Activated CD8-positive, alpha-beta T cell treated with anti-CD3 and anti-CD28 coated beads for 36 hours (primary cell): Measurements from ENCODE around the gene EIF1AD. TPM values are rescaled to one million over a fixed set of nuclear protein-coding genes. Genes with fewer than 3 reads are reported as not detected.
"Not testable (repeated sequence)": the region's sequence is repeated elsewhere in the genome, so short reads cannot be mapped to it uniquely, and the experiment has no call there.

Source experiments
- ATAC-seq: fragments of 200-7000 bp; cut with Tn5 transposase; one replicate; pipeline ENCODE4 v1.10.0; 2021; ENCODE audit warnings: mild to moderate bottlenecking, moderate library complexity
- CTCF ChIA-PET: fragments of 350-600 bp; sonication (Branson Sonifier 250); formaldehyde crosslinking; loops from one replicate; lab custom pipeline; 2021; ENCODE audit warnings: antibody characterized with exemption; lab: Charles Lee
- POLR2A ChIA-PET: fragments of 350-600 bp; sonication (Branson Sonifier 250); formaldehyde crosslinking; loops from one replicate; lab custom pipeline; 2021; ENCODE audit warnings: antibody characterized with exemption; lab: Charles Lee
- DNase-seq: peaks from one replicate; pipeline ENCODE4 v3.0.0-alpha.2; 2020
- H3K27ac Mint-ChIP-seq: one replicate; pipeline ENCODE4 v1.8.0; 2021; ENCODE audit warnings: mild to moderate bottlenecking, mixed read lengths
- H3K27me3 Mint-ChIP-seq: one replicate; pipeline ENCODE4 v1.8.0; 2021; ENCODE audit warnings: mixed read lengths
- H3K36me3 Mint-ChIP-seq: one replicate; pipeline ENCODE4 v1.8.0; 2021; ENCODE audit warnings: low read depth, mixed read lengths
- H3K4me1 Mint-ChIP-seq: one replicate; pipeline ENCODE4 v1.8.0; 2021; ENCODE audit warnings: low read depth, mixed read lengths
- H3K4me3 Mint-ChIP-seq: one replicate; pipeline ENCODE4 v1.8.0; 2021; ENCODE audit warnings: mild to moderate bottlenecking, moderate library complexity, mixed read lengths
- H3K9me3 Mint-ChIP-seq: one replicate; pipeline ENCODE4 v1.8.0; 2021; ENCODE audit warnings: mixed read lengths
- CTCF ChIP-seq: fragments of 200-600 bp; IDR thresholded peaks from one replicate; pipeline ENCODE4 v1.8.0; 2022; ENCODE audit warnings: antibody characterized with exemption, mild to moderate bottlenecking
- intact Hi-C: fragments of 100-400 bp; cut with micrococcal nuclease; formaldehyde crosslinking; loops from one replicate; pipeline ENCODE4 v1.10.0; 2022
- total RNA-seq, 2 experiments: library from RNA; stranded (reverse); gene quantifications; one replicate each; pipeline ENCODE4 v1.2.3, GENCODE V29; 2021

The EIF1AD gene
- total RNA-seq, 2 experiments from 2014 or later, result 44.4 to 45.6 TPM

GRCh38 chr11:65958291-65958690 lies 43.7 kb downstream of the EIF1AD start:
- H3K9me3 Mint-ChIP-seq, result no peaks in the 10 kb centered on the region
- no peak for ATAC-seq
- no peak overlapping the region for H3K4me3 Mint-ChIP-seq
- no peak for TF ChIP-seq CTCF
- H3K36me3 Mint-ChIP-seq, result peaks cover 13% of the 10 kb centered on the region
- ChIA-PET CTCF (interaction anchor here (0.8 to 2.4 kb wide), 6 partner anchors 59 to 109 kb away, joined by 3 to 11 read pairs (median 3); partner anchors contain the start of genes CCDC85B, FIBP and MUS81), POLR2A (interaction anchor here (0.7 to 7.2 kb wide), 7 partner anchors 30 to 538 kb away, joined by 3 to 54 read pairs (median 6); partner anchors contain the start of genes BANF1, CCDC85B, FIBP and FOSL1)
- intact Hi-C loops, result no loop called here
- H3K27me3 Mint-ChIP-seq, result no peaks in the 10 kb centered on the region
- H3K4me1 Mint-ChIP-seq, result peaks cover 41% of the 10 kb centered on the region
- DNase-seq, result no peak
- H3K27ac Mint-ChIP-seq, result peak overlapping the region; percentile 93

GRCh38 chr11:65954771-65955170 lies 47.2 kb downstream of the EIF1AD start:
- POLR2A ChIA-PET, result interaction anchor here (1.8 kb wide), 1 partner anchor 64 kb away, joined by 5 read pairs; the partner anchor contains the start of gene CCDC85B
- TF ChIP-seq CTCF, result no peak
- no peak overlapping the region for H3K4me3 Mint-ChIP-seq
- no peaks in the 10 kb centered on the region for H3K36me3 Mint-ChIP-seq
- CTCF ChIA-PET, result interaction anchor here (1.2 kb wide), 1 partner anchor 38 kb away, joined by 3 read pairs; no protein-coding TSS in a partner anchor
- peaks cover 20% of the 10 kb centered on the region for H3K4me1 Mint-ChIP-seq
- H3K27ac Mint-ChIP-seq, result no peak overlapping the region
- DNase-seq (no peak), ATAC-seq (no peak)
- intact Hi-C loops, result no loop called here
- no peaks in the 10 kb centered on the region for H3K27me3 Mint-ChIP-seq
- H3K9me3 Mint-ChIP-seq, result no peaks in the 10 kb centered on the region

- intact Hi-C loops, result no loop called here
- H3K4me1 Mint-ChIP-seq, result peaks cover 18% of the 10 kb centered on the region
- no peak for TF ChIP-seq CTCF
- H3K36me3 Mint-ChIP-seq, result no peaks in the 10 kb centered on the region
- no peak overlapping the region for H3K27ac Mint-ChIP-seq
- no peaks in the 10 kb centered on the region for H3K9me3 Mint-ChIP-seq
- no peak for ATAC-seq
- POLR2A ChIA-PET, result interaction anchor here (1.8 kb wide), 1 partner anchor 63 kb away, joined by 5 read pairs; the partner anchor contains the start of gene CCDC85B
- H3K4me3 Mint-ChIP-seq, result no peak overlapping the region
- no peaks in the 10 kb centered on the region for H3K27me3 Mint-ChIP-seq
- CTCF ChIA-PET, result interaction anchor here (0.6 to 1.3 kb wide), 2 partner anchors 10 to 35 kb away, joined by 3 read pairs; no protein-coding TSS in a partner anchor
- DNase-seq, result no peak
Measured at GRCh38 chr11:65953471-65953870, 48.5 kb downstream of the EIF1AD start.

- ATAC-seq, result no peak
- Mint-ChIP-seq H3K4me3 (no peak overlapping the region), H3K4me1 (peaks cover 7% of the 10 kb centered on the region), H3K36me3 (no peaks in the 10 kb centered on the region), H3K27me3 (no peaks in the 10 kb centered on the region), H3K9me3 (no peaks in the 10 kb centered on the region), H3K27ac (no peak overlapping the region)
- intact Hi-C loops, result no loop called here
- ChIA-PET CTCF (interaction anchor here (1.3 kb wide), 1 partner anchor 9 kb away, joined by 3 read pairs; no protein-coding TSS in a partner anchor), POLR2A (interaction anchor here (0.7 to 0.9 kb wide), 2 partner anchors 75 to 91 kb away, joined by 3 to 4 read pairs; no protein-coding TSS in a partner anchor)
- no peak for TF ChIP-seq CTCF
- DNase-seq, result no peak
Measured at GRCh38 chr11:65952052-65952521, 49.9 kb downstream of the EIF1AD start.

DNA sequence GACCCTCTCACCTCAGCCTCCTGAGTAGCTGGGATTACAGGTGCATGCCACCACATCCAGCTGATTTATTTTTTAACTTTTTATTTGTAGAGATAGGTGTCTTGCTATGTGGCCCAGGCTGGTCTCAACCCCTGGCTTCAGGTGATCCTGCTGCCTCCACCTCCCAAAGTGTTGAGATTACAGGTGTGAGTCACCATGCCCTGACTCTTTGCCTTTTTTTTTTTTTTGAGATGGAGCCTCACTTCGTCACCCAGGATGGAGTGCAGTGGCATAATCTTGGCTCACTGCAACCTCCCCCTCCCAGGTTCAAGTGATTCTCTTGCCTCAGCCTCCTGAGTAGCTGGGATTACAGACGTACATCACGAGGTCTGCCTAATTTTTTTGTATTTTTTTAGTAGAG lies 50.3 kb downstream of the EIF1AD start:
- intact Hi-C loops, H3K36me3 Mint-ChIP-seq, DNase-seq, H3K4me1 Mint-ChIP-seq, H3K9me3 Mint-ChIP-seq, ATAC-seq, H3K27me3 Mint-ChIP-seq, CTCF ChIA-PET, H3K27ac Mint-ChIP-seq, H3K4me3 Mint-ChIP-seq: not testable (repeated sequence)
- POLR2A ChIA-PET, result interaction anchor here (0.7 to 0.9 kb wide), 2 partner anchors 75 to 90 kb away, joined by 3 to 4 read pairs; no protein-coding TSS in a partner anchor

GRCh38 chr11:65950711-65951110 lies 51.2 kb downstream of the EIF1AD start:
- POLR2A ChIA-PET, CTCF ChIA-PET, intact Hi-C loops: not testable (repeated sequence)

More at GRCh38 chr11:65950711-65951110, 51.2 kb downstream of the EIF1AD start:
- DNase-seq, H3K27me3 Mint-ChIP-seq, H3K4me3 Mint-ChIP-seq, H3K4me1 Mint-ChIP-seq, H3K27ac Mint-ChIP-seq, H3K36me3 Mint-ChIP-seq, H3K9me3 Mint-ChIP-seq, ATAC-seq: not testable (repeated sequence)
